ENCODE measurements around the gene USH2A.

DNA sequence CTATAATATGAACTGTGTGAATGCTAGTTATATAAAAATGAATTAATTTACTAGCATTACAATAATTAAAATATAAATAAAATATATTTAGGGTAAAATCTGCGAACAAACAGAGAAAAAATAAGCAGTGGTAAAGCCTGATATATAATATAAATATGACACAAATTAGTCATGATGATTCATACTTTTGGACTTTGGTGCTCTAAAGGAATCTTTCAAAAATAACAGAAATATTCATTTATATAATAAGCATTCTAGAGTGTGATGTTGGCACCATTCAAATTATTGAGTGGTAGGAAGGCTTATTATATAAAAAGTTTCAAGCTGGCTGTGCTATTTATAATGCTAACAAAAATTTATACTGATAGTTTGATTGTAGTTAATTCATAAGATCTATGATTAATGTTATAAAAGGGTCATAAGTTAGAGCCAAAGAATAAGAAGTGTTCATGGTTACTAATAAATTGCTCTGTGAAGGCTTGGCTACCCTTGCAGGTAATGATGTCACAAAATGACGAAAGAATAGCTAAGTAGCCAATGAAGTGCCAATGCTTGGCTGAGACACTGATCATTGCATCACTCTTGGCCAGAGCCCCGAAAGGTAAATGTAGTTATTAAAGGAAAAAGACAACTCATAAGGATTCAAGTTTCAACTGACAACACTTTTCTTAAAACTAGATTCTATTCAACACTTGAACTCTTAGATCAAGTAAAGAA, 108.7 kb downstream of the USH2A start:
- no peak for TF ChIP-seq MAX (IDR thresholded peaks at IDR 0.05)
- TF ChIP-seq CTCF (IDR thresholded peaks at IDR 0.05 in 2 of 3, conservative IDR thresholded peaks at IDR 0.05 in 1 of 3; ENCODE audit: borderline replicate concordance in 1 of 3, insufficient read depth in 1 of 3, low read depth in 2 of 3, low read length in 2 of 3): no peak
- no peak for TF ChIP-seq JUND (IDR thresholded peaks at IDR 0.05)
- TF ChIP-seq POLR2A (IDR thresholded peaks at IDR 0.05; ENCODE audit: borderline replicate concordance, extremely low read depth, insufficient read depth, insufficient read length): no peak
- TF ChIP-seq EZH2phosphoT487 (IDR thresholded peaks at IDR 0.05; ENCODE audit: borderline replicate concordance): no peak
- no peak for TF ChIP-seq CBX3 (IDR thresholded peaks at IDR 0.05; ENCODE audit: low read depth)
- TF ChIP-seq FOSL1 (IDR thresholded peaks at IDR 0.05; ENCODE audit: low read depth): no peak
- TF ChIP-seq POLR2AphosphoS5 (IDR thresholded peaks at IDR 0.05; ENCODE audit: low read depth, low read length): no peak

Measured in HCT116 (cell line).